HG03108 (cell line): ENCODE data around the gene CHST1.

Source experiments
- ATAC-seq: cut with Tn5 transposase; IDR thresholded peaks from one replicate; pipeline ENCODE4 v1.9.1; 2021; ENCODE audit warnings: moderate library complexity; ENCODE audit not compliant: unreplicated experiment

Gene CHST1

GRCh38 chr11:45646275-45646927 is 19.0 kb downstream of the CHST1 start:
- no peak for ATAC-seq

GRCh38 chr11:45644981-45645889 is 20.2 kb downstream of the CHST1 start:
- no peak for ATAC-seq

GRCh38 chr11:45643598-45644260 is 21.7 kb downstream of the CHST1 start:
- ATAC-seq: no peak

- no peak for ATAC-seq
Observed at GRCh38 chr11:45641961-45642360, 23.5 kb downstream of the CHST1 start.

GRCh38 chr11:45638051-45638450 is 27.4 kb downstream of the CHST1 start:
- no peak for ATAC-seq

GRCh38 chr11:45635907-45636306 is 29.5 kb downstream of the CHST1 start:
- no peak for ATAC-seq

- no peak for ATAC-seq
Observed at GRCh38 chr11:45625611-45626010, 39.8 kb downstream of the CHST1 start.

GRCh38 chr11:45624095-45624494 is 41.3 kb downstream of the CHST1 start:
- no peak for ATAC-seq

- no peak for ATAC-seq
Observed at GRCh38 chr11:45622861-45623260, 42.6 kb downstream of the CHST1 start.

- no peak for ATAC-seq
Observed at GRCh38 chr11:45622283-45622682, 43.1 kb downstream of the CHST1 start.

- no peak for ATAC-seq
Observed at GRCh38 chr11:45621588-45621987, 43.8 kb downstream of the CHST1 start.

GRCh38 chr11:45620243-45620642 is 45.2 kb downstream of the CHST1 start:
- ATAC-seq: no peak

- no peak for ATAC-seq
Observed at GRCh38 chr11:45618897-45619296, 46.5 kb downstream of the CHST1 start.

- no peak for ATAC-seq
Observed at GRCh38 chr11:45617871-45618601, 47.4 kb downstream of the CHST1 start.

GRCh38 chr11:45616802-45617549 is 48.4 kb downstream of the CHST1 start:
- ATAC-seq: no peak

GRCh38 chr11:45615182-45615792 is 50.1 kb downstream of the CHST1 start:
- ATAC-seq: no peak

- no peak for ATAC-seq
Observed at GRCh38 chr11:45614196-45614828, 51.1 kb downstream of the CHST1 start.

GRCh38 chr11:45610627-45611026 is 54.8 kb downstream of the CHST1 start:
- ATAC-seq: no peak

- no peak for ATAC-seq
Observed at GRCh38 chr11:45609902-45610301, 55.5 kb downstream of the CHST1 start.
